GM18519 (cell line): Measurements from ENCODE around the gene METTL25B.

Experiments
- ATAC-seq: cut with Tn5 transposase; IDR thresholded peaks from one replicate; pipeline ENCODE4 v1.9.1; 2021; ENCODE audit warnings: mild to moderate bottlenecking, moderate library complexity; ENCODE audit not compliant: unreplicated experiment, low FRiP score

Gene METTL25B

DNA sequence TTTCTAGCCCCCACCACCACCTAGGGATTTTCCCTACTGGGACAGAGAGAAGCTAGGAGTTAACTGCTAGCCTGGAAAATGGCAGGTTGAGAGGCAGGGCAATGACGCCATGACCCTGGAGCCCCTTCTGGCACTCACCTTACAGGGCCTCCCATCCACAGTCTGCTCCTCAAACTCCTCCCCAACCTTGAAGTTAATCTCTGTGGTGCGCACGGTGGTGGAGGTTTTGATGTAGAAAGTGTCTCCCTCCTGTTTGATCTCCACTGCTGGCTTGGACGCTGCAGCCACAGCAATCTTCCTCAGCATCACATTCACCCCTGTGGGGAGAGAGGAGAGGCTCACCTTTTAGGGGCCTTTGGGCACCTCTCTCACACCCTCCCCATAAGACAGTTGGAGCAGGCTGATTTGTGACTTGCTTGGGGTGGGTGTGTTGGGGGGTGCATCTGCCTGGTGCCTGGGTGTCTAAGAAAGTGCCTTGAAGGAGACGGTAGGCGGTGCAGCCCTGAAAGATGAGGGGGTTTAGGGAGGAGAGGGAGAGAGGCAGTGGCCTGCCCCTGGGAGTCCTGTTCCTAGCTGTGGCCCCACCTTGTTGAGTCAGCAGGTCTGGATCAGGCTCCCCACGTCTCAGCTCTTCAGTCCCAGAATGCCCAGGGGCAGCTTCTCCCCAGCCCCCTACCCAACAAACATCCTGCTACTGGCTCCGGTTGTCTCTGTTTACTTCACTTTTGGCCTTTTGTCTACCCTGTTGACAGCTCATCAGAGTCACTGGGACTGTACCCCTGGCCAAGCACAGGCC lies 27.3 kb upstream of the METTL25B start:
- ATAC-seq: no peak

DNA sequence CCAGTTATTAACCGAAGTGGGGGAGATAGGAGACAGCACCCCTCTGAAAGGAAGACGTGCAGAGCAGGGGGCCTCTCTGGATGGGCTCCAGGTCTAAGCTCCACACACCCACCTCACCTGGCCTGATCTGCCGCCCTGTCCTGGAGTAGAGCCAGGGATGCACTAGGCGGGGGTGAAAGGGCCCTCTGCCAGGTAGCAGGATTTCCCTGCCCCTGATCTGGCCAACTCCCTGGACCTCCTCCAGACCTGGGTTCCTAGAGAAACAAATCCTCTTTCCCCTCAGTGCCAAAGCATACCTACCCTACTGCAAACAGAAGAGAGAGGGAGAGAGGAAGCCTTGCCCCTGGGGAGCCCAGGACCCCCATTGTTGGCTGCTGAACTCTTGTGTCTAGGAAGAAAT lies 24.9 kb upstream of the METTL25B start:
- ATAC-seq: no peak

DNA sequence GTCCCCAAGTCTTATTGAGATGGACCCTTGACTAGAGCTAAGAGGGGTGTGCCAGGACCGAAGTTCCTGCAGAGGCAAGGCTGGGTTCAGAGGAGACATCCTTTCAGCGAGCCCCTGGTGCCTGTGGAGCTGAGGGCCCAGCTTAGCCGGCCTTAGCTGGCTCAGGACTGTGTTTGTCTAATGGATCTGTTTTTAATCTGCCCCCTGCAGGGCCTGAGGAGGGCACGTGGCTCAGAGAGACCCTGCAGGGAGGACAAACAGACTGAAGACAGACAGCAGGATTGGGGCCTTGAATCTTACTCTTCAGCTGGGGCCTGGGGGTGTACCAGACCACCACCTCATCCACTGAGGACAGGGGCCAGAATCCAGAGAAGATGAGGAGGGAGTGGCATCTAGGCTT lies 24.5 kb upstream of the METTL25B start:
- no peak for ATAC-seq

DNA sequence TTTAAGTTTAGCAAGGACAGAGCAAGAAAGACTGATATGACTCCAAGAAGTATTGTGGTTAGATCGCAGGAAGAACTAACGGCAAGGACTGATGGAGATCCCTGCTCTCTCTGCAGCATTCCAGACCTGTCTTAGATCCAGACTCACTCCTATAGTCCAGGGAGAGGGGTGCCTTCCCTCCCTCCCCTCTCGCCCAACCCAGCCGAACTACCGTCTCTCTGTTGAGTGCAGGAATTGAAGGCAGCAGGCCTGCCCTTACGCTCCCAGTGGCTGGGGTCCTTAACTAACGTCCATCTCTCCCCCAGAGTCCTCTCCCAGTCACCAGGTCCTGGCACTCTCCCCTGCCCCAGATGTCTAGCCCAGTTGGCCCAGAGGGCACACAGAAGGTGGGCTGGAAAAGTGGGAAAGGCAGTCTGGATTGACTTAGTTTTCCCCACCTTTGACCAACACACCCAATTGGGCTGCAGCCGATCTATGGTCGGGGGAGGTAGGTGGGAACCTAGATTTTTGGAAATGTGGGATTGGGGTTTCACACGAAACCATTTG lies 24.0 kb upstream of the METTL25B start:
- no peak for ATAC-seq

DNA sequence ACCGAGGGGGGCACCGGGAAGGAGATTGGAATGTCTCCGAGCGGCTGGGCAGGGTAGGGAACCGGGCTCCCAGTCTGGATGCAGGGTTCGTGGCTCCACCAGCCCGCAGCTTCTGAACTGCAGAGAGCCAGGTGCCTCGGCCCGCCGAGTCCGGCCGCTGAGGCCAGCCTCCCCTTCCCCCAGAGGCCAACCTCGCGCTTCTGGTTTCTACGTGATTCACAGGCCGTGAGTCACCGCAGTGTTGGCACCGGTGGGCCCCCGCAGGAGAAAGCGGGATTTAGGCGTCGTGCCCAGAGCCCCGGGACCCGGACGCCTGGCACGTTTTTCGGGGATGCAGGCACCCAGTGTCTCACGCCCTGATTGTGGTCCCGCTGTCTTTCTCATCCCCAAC lies 23.3 kb upstream of the METTL25B start:
- ATAC-seq: no peak

DNA sequence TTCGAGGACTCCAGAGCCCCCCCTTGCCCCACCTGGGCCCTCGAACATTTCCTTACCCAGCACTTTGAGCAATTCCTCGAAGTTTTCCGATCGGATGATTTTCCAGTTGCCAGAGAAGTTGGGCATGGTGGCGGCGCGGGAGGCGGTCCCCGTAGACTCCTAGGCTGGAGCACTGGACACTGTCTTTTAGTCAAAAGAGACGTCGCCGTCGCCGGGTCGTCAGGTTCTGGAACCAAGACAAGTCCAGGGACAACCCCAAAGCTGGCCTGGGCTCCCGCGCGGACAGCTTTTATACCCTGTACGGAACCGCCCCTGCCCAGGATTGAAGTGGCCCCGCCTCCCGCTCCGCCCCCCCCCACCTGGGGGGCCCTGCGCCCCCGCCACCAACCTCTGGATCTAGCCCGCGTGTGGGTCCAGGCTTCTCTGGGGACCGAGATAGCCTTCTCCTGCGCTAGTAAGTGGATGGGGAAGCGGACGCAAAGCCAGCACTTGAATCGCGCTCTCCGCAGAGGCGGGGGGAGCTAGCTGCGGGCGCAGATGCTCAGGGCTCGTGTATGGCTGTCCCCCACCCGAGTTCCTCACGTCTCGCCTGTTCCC lies 22.9 kb upstream of the METTL25B start, which contains the start of gene CRABP2:
TSS of gene CRABP2 (minus strand) at position 263 of the 597 bp plus-strand sequence. CDS start at position 126, 137 bp downstream.
- no peak for ATAC-seq

DNA sequence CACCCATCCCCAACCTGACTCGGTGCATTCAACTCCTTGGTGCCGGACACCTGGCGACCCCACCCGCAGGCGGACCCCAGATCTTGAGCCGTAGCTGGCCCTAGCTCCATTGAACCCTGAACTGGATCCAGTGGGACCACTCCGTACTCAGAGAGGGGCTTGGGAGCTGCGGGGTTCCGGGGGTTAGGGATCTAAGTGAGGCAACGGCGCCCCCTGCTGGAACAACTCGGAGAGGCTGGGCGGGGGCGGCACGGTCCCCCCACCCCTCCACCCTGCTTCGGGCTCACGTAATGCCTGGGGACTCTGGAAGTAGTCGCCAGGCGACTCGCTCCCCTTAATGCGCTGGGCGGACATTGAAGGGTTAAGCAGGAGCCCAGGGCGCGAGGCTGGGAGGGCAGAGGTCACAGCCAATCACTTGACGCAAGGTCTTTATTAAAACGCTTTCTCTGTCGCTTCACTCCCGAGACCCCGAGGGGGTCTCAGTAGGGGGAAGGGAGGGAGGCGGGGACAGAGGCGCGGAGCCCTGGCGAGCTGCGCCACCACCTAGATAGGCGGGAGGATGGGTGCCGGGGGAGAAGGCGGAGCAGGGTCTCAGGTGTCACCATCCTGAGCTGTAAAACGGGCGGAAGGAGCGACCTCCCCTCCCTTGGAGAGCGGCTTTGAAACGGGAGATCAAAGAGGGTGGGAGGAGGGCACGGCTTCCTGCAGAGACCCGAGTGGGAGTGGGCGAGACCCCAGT lies 22.2 kb upstream of the METTL25B start:
- no peak for ATAC-seq

DNA sequence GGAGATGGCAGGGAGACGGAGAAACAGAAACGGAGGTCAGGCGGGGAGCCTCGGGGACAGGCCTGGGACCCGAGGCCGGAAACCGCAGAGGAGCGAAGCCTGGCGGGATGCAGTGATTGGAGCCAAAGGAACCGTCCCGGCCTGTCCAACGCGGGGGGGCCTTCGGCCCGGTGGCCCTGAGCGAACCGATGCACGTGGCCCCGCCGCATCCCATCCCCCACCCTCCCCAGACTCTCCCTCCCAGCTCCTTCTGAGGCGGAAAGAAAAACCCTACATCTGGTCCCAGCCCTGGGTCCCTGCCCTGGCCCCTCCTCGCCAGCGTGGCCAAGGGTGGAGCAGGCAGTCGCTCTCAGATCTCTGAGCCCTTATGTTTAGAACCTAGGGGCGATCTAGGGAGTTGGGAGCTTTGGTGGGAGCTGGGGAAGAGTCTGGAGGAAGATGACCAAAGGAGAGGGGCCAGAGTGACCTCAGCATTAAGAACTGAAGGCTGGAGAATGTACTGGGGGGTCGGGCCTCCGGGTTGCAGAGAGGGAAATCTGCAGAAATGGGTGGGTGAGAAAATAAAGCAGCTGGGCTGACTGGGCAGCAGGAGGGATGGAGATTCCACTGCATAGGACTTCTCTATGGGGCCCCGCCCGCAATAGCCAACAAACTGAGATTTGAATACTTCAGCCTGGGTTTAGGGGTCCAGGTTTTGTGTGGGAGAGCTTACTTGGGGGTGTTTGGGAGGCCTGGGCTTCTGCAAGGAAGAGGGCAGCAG lies 21.4 kb upstream of the METTL25B start:
- ATAC-seq: no peak

DNA sequence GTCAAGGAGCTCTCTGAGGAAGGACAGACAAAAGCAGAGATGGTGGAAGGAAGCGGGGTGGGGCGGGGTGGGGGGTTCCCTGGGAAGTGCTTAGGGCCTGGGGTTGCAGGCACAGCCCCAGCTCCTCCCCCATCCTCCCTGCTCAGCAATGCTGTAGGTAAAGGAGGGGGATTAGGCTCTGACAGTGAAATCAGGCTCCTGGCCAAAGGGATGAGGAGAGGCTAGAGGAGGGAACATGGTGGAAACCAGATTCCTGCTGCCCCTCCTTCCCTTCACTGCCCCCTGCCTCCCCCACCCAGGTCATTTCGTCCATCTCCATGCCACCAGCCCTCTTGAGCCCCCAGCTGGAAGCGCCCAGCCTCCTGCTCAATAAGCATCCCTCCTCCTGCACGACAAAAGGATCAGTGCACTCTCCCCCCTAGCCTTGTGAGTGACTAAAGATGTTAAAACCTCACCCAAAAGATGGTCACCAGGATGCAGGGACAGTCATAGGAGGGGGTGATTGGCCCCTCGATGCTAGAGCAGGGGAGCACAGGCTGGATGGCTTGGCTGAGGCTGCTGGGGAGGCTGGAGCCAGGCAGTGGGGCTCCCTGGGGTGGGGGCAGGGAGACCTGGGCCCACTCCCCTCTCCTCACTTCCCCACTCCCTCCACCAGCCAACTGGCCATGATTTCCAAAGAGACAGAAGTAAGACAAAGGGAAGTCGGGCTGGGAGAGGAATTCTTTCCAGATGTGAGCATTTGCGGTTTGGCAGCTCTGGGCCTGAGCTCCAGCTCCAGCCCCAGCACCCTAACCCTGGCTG lies 20.7 kb upstream of the METTL25B start:
- no peak for ATAC-seq

DNA sequence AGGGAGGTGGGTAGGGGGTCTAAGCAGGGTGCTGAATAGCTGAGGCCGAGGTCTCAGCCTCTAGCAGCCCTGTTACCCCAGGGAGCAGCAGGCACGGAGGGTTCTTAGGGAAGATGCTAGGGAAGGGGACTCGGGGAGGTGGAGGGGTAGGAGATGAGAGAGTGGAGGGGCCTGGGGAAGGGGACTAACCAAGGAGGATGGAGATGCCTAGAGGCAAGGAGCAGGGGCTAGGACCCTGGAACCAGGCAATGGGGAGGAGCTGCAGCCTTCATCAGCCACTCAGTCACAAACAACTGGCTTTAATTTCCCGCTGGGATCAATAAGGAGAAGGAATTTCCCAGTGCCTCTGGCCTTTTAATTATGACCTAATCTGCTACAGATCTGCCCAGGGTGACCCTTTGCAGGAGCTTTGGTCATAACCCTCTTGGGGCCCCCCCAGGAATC lies 20.0 kb upstream of the METTL25B start:
- ATAC-seq: no peak

DNA sequence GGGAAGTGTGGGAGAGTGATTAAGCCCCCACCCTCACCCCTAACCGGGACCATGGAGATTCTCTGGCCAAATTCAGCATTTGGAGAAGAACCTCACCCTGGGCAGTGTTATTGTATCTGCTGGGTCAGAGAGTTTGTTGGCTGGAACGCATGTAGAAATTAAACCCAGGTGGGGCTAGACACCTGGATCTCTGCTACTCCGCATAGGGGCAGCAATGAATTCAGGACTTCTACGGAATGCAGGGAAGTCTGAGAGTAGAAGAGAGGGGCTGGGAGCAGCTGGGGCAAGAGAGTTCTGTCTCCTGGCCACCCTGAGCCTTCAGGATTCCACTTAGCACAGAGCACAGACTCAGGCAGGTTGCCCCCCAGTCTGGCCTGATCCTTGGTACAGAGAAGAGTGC lies 19.2 kb upstream of the METTL25B start:
- ATAC-seq: no peak

DNA sequence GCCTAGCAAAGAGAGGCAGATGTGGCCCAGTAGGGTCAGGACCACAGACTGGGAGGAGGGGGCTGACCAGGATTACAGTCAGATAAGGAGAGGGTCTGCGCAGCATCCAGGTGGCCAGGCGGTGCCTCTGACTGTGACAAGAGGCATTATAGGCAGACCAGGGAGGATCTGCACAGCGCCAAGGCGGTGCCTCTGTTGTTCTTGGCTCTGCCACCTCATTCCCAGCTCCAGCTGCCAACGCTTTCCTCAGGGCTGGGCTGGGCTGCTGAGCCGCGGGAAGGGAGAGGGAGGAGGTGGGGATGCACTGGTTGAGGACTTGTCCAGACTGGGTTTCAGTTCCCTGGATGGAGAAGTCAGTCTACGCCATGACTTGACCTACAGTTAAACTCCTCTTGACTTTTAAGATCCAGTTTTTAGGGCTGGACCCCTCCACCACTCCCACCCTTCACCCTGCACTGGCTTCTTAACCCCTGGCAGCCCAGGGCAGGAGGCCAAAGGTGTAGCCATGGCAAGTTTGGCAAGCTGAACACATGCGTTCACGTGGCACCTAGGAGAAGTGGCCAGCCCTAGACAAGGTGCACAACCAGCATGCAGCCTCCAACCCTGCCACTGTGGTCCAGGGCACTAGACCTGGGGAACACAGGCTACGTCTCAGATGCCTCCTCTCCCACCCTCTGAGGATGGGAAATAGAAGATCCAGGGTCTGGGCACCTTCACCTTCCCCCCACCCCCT lies 18.3 kb upstream of the METTL25B start:
- no peak for ATAC-seq

DNA sequence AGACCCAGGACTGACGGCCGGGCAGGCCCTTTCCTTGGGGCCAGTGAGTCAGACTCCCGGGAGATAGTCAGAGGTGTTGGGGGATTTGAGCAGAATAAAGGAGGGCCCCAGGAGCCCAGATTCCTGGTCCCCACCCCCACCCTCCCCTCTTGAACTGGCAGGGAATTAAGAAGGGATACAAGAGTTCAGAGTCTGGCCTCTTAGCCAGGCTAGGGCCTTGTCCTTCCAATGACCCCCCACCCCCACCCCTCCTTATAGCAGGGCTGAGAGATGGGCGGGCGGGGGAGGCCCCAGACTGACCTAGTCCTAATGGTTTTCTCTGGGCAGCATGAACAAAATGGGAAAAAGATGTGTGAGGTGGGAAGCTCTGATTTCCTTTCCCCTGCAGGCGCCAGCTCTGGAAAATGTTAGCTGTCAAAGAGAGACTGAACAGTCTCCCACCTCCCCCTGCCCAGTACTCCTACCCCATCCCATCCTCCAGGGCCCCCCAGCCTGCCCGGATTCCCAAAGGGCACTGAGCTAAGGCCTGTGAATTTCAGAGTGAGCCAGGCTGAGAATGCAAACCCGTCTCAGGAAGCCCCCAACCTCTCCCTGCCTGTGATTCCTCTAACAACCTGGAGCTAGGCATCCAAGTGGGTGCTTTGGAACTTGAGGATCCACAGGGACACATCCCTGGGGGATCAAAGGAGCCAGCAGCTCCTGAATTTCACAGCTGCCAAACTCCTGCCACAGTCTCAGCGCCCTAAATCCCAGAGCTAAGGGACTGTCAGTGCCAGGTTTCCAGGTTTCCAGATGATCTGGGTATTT lies 17.1 kb upstream of the METTL25B start:
- no peak for ATAC-seq

DNA sequence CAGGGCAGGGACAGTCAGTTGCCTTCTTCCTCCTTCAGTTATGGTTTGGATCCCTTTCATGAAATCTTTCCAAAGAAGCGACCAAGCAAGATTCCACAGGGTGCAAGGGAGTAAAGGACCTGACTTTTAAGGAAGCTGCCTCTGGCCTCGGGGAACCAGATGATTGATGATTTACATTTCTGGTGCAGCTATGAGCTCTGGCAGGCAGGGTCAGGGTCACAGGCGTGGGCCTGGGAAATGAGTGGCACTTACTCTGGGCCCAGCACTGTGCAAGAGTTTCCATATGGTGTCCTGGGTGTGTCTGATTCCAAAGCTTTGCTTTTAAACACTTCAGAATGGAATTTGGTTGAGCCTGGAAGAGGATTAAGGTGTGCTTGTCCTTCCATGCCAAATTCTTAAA lies 15.6 kb upstream of the METTL25B start:
- ATAC-seq: no peak

DNA sequence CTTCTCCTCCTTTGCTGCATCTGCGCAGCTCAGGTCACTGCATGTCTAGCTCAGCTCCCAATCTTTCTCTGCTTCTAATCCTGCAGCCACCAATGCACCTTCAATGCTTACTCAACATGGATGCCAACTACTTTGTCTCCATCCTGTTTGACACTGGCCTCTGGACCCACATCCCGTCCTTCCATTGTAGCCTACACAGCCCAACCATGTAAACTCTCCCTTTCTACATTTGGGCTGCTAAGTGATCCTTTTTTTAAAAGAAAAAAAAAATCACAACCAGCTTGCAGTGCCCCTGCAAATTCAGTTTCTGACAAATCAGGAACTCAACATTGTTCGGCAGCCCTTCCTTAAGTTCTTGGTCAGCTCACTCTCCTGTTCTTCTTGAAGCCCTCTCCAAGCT lies 13.4 kb upstream of the METTL25B start:
- ATAC-seq: no peak

DNA sequence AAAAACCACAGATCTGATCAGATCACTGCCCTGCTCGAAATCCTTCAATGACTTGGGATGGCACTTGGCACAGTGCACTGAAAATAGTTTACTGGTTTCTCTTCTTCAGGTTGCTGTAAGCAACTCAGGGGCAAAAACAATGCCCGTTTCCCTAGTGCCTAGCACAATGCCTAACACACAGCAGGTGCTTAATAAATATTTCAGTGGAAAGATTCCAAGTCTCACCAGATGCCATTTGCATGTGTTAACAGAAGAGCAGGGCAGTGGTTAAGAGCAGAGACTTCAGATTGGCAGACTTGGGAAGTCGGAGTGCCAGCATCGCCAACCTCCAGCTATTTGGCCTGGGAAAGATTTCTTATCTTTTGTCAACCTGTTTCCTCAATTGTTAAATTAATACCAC lies 10.9 kb upstream of the METTL25B start:
- no peak for ATAC-seq

DNA sequence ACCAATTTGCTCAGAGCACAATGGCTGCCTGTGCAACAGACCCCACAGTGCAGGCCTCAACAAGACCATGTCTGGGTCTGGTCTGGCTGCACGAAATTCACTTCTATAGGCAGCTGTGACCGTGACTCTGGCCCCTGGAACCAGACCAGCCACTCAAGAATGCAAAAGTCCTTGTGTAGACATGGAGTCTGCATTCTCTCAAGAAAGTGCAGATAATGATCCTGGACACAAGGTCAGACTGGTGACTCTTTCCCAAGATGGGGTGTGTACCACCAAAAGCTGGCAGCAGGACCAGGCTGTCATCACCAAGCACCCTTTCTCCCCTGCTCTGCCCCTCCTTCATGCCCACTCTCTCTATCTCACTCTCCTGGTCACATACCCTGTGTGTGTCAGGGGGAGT lies 7.1 kb upstream of the METTL25B start:
- no peak for ATAC-seq

DNA sequence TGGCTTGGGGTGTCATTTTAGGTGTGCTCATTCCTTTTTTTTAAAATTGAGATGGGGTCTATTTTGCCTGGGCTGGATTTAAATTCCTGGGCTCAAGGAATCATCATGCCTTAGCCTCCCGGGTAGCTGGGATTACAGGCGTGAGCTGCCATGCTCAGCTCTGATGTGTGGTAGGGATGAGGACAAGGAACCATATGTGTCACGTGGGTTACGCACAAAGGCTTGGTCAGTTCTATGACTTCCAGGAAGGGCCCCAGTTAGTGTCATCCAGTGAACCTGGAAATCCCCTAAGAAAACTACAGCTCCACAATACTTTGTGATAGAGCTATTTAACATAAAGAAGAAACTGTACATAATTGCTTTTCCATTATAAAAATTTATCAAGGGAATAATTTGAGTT lies 6.7 kb upstream of the METTL25B start:
- ATAC-seq: no peak
